Muscle of leg (tissue), 11 donors: ENCODE measurements around the gene PMM2. TPM values are rescaled to one million over a fixed set of nuclear protein-coding genes. Genes with fewer than 3 reads are reported as not detected.
"Not testable (repeated sequence)": the region's sequence is repeated elsewhere in the genome, so short reads cannot be mapped to it uniquely, and the experiment has no call there.

ENCODE experiments used
- DNase-seq: peaks from one replicate; pipeline ENCODE4 v3.0.0; 2013
- H3K27ac ChIP-seq: one replicate; pipeline ENCODE4 v1.5.1; 2013; ENCODE audit warnings: mild to moderate bottlenecking, low read length, control low read depth
- H3K27me3 ChIP-seq: one replicate; pipeline ENCODE4 v1.6.1; 2013; ENCODE audit warnings: low read length; ENCODE audit not compliant: control insufficient read depth, insufficient read depth
- H3K36me3 ChIP-seq: one replicate; pipeline ENCODE4 v1.6.1; 2013; ENCODE audit warnings: low read length; ENCODE audit not compliant: control insufficient read depth, insufficient read depth
- H3K4me1 ChIP-seq: one replicate; pipeline ENCODE4 v1.6.1; 2013; ENCODE audit warnings: low read length; ENCODE audit not compliant: control insufficient read depth, insufficient read depth
- H3K4me3 ChIP-seq: one replicate; pipeline ENCODE4 v1.5.1; 2013; ENCODE audit warnings: low read length, control low read depth
- H3K9me3 ChIP-seq: replicated peaks from 2 replicates; pipeline ENCODE4 v1.6.1; 2013; ENCODE audit warnings: low read depth, low read length; ENCODE audit not compliant: control insufficient read depth
- WGBS: methylation state at CpG from one replicate; pipeline ENCODE4 v1.1.5; 2013; ENCODE audit warnings: missing lambda C conversion rate; ENCODE audit not compliant: insufficient coverage; 5-methylcytosine and 5-hydroxymethylcytosine counted together
- polyA plus RNA-seq, 8 donors: library from polyadenylated mRNA; unstranded; fragments of 120-200 nt; gene quantifications; one replicate each; pipeline versions ENCODE4 v1.2.1 to v1.2.3, GENCODE V29; 2013; ENCODE audit warnings: inconsistent platforms in 1 of 8, low replicate concordance in 1 of 8; ENCODE audit not compliant: insufficient read length in 8 of 8, insufficient read depth in 1 of 8
- total RNA-seq: library from RNA; stranded (reverse); fragments of 120-200 nt; gene quantifications from one replicate; pipeline ENCODE4 v1.2.4, GENCODE V29; 2013

Gene PMM2
- total and polyA plus RNA-seq, 9 donors: 17.5 to 26.2 (median 19.6) TPM

GRCh38 chr16:8776129-8776584, 21.5 kb upstream of the PMM2 start:
- 36% methylated on average over 7 of the region's 12 CpGs for WGBS
- H3K9me3 ChIP-seq: peaks cover 2% of the 10 kb centered on the region
- DNase-seq: no peak
- no peak overlapping the region for H3K4me3 ChIP-seq
- no peak overlapping the region for H3K27ac ChIP-seq
- H3K4me1 ChIP-seq: no peaks in the 10 kb centered on the region
- no peaks in the 10 kb centered on the region for H3K27me3 ChIP-seq
- H3K36me3 ChIP-seq: peaks cover 61% of the 10 kb centered on the region

GRCh38 chr16:8777217-8777616, 20.4 kb upstream of the PMM2 start:
- Histone ChIP-seq H3K27ac (no peak overlapping the region), H3K4me1 (no peaks in the 10 kb centered on the region), H3K4me3 (no peak overlapping the region), H3K36me3 (peaks cover 58% of the 10 kb centered on the region), H3K27me3 (no peaks in the 10 kb centered on the region), H3K9me3 (peaks cover 2% of the 10 kb centered on the region)
- no peak for DNase-seq
- no CpG with 5 or more reads among the region's 7 CpGs for WGBS

GRCh38 chr16:8781797-8782196, 15.8 kb upstream of the PMM2 start:
- H3K9me3 ChIP-seq: no peaks in the 10 kb centered on the region
- H3K4me1 ChIP-seq: no peaks in the 10 kb centered on the region
- WGBS: 88% methylated on average over 3 of the region's 8 CpGs
- peaks cover 40% of the 10 kb centered on the region for H3K36me3 ChIP-seq
- no peak overlapping the region for H3K27ac ChIP-seq
- no peaks in the 10 kb centered on the region for H3K27me3 ChIP-seq
- no peak overlapping the region for H3K4me3 ChIP-seq
- DNase-seq: no peak

- Histone ChIP-seq H3K9me3 (no peaks in the 10 kb centered on the region), H3K36me3 (peaks cover 32% of the 10 kb centered on the region), H3K4me3 (no peak overlapping the region), H3K27me3 (no peaks in the 10 kb centered on the region), H3K4me1 (no peaks in the 10 kb centered on the region), H3K27ac (no peak overlapping the region)
- WGBS: 55% methylated on average over 2 of the region's 6 CpGs
- no peak for DNase-seq
Observed at GRCh38 chr16:8782673-8783072, 15.0 kb upstream of the PMM2 start.

GRCh38 chr16:8785408-8785807, 12.2 kb upstream of the PMM2 start:
- no peak overlapping the region for H3K4me3 ChIP-seq
- no peak overlapping the region for H3K27ac ChIP-seq
- H3K4me1 ChIP-seq: no peaks in the 10 kb centered on the region
- DNase-seq: no peak
- no peaks in the 10 kb centered on the region for H3K9me3 ChIP-seq
- WGBS: 80% methylated on average over 5 of the region's 6 CpGs
- peaks cover 10% of the 10 kb centered on the region for H3K36me3 ChIP-seq
- no peaks in the 10 kb centered on the region for H3K27me3 ChIP-seq

- not testable (repeated sequence) for H3K4me3 ChIP-seq, H3K27me3 ChIP-seq, H3K27ac ChIP-seq, H3K36me3 ChIP-seq, H3K4me1 ChIP-seq, H3K9me3 ChIP-seq, DNase-seq
- WGBS: 74% methylated on average over 7 of the region's 11 CpGs
Observed at GRCh38 chr16:8786316-8786715, 11.3 kb upstream of the PMM2 start.

GRCh38 chr16:8788578-8789172, 9.0 kb upstream of the PMM2 start:
- Histone ChIP-seq H3K9me3 (no peaks in the 10 kb centered on the region), H3K4me3 (no peak overlapping the region), H3K4me1 (no peaks in the 10 kb centered on the region), H3K36me3 (no peaks in the 10 kb centered on the region), H3K27me3 (no peaks in the 10 kb centered on the region), H3K27ac (no peak overlapping the region)
- 53% methylated on average over 5 of the region's 8 CpGs for WGBS
- DNase-seq: no peak

- 47% methylated on average over 6 of the region's 8 CpGs for WGBS
- peaks cover 20% of the 10 kb centered on the region for H3K4me1 ChIP-seq
- H3K27ac ChIP-seq: no peak overlapping the region
- no peaks in the 10 kb centered on the region for H3K9me3 ChIP-seq
- no peak overlapping the region for H3K4me3 ChIP-seq
- peaks cover 9% of the 10 kb centered on the region for H3K36me3 ChIP-seq
- no peaks in the 10 kb centered on the region for H3K27me3 ChIP-seq
- no peak for DNase-seq
Observed at GRCh38 chr16:8795091-8795490, 2.5 kb upstream of the PMM2 start.

GRCh38 chr16:8795818-8796217, 1.8 kb upstream of the PMM2 start:
- H3K27me3 ChIP-seq: no peaks in the 10 kb centered on the region
- WGBS: 93% methylated on average over 10 of the region's 10 CpGs
- no peaks in the 10 kb centered on the region for H3K9me3 ChIP-seq
- H3K4me1 ChIP-seq: peaks cover 20% of the 10 kb centered on the region
- no peak for DNase-seq
- H3K36me3 ChIP-seq: peaks cover 9% of the 10 kb centered on the region
- no peak overlapping the region for H3K4me3 ChIP-seq
- no peak overlapping the region for H3K27ac ChIP-seq

- Histone ChIP-seq H3K27ac (peak overlapping the region; percentile 53), H3K4me3 (peak overlapping the region; percentile 100), H3K4me1 (peaks cover 20% of the 10 kb centered on the region), H3K36me3 (peaks cover 13% of the 10 kb centered on the region), H3K9me3 (no peaks in the 10 kb centered on the region), H3K27me3 (no peaks in the 10 kb centered on the region)
- peak; percentile 11 for DNase-seq
- 51% methylated on average over 5 of the region's 14 CpGs for WGBS
Observed at GRCh38 chr16:8796469-8797363, 923 bp upstream of the PMM2 start.
